GM13976 (cell line): ENCODE measurements around the gene ATP8A1.

Experiments used
- DNase-seq: peaks from one replicate; pipeline ENCODE4 v3.0.0; 2012; ENCODE audit warnings: low spot score
- CTCF ChIP-seq: IDR thresholded peaks from 2 replicates; pipeline ENCODE4 v1.5.1; 2012; ENCODE audit warnings: borderline replicate concordance, mild to moderate bottlenecking; ENCODE audit not compliant: insufficient read depth; ENCODE audit errors: extremely low read depth, missing control alignments, control extremely low read depth
- in situ Hi-C: fragments of 300-500 bp; cut with MboI; formaldehyde crosslinking; loops from one replicate; pipeline ENCODE4 v1.12.0; 2022; ENCODE audit warnings: low sequenced_read_pairs, mixed read lengths, inconsistent platforms; ENCODE audit not compliant: unreplicated experiment

Gene ATP8A1

GRCh38 chr4:42460043-42460442, 196.9 kb downstream of the ATP8A1 start:
- TF ChIP-seq CTCF, result no peak
- DNase-seq, result peak; percentile 72

GRCh38 chr4:42458657-42459056, 198.2 kb downstream of the ATP8A1 start:
- TF ChIP-seq CTCF, result no peak
- in situ Hi-C loops, result no loop called here
- DNase-seq, result no peak

More at GRCh38 chr4:42460043-42460442, 196.9 kb downstream of the ATP8A1 start:
- in situ Hi-C loops, result no loop called here

GRCh38 chr4:42454755-42455420, 202.0 kb downstream of the ATP8A1 start:
- no peak for DNase-seq
- in situ Hi-C loops, result no loop called here
- TF ChIP-seq CTCF, result no peak

GRCh38 chr4:42453612-42454011, 203.3 kb downstream of the ATP8A1 start:
- no peak for DNase-seq
- in situ Hi-C loops, result no loop called here
- no peak for TF ChIP-seq CTCF

- in situ Hi-C loops, result no loop called here
- no peak for TF ChIP-seq CTCF
- no peak for DNase-seq
These were observed 204.1 kb downstream of the ATP8A1 start for GRCh38 chr4:42452823-42453222.

- no peak for DNase-seq
- in situ Hi-C loops, result no loop called here
These were observed 210.1 kb downstream of the ATP8A1 start for GRCh38 chr4:42446823-42447222.

More at GRCh38 chr4:42446823-42447222, 210.1 kb downstream of the ATP8A1 start:
- TF ChIP-seq CTCF, result no peak
